ENCODE results near the gene ATRAID.

ATRAID gene

DNA sequence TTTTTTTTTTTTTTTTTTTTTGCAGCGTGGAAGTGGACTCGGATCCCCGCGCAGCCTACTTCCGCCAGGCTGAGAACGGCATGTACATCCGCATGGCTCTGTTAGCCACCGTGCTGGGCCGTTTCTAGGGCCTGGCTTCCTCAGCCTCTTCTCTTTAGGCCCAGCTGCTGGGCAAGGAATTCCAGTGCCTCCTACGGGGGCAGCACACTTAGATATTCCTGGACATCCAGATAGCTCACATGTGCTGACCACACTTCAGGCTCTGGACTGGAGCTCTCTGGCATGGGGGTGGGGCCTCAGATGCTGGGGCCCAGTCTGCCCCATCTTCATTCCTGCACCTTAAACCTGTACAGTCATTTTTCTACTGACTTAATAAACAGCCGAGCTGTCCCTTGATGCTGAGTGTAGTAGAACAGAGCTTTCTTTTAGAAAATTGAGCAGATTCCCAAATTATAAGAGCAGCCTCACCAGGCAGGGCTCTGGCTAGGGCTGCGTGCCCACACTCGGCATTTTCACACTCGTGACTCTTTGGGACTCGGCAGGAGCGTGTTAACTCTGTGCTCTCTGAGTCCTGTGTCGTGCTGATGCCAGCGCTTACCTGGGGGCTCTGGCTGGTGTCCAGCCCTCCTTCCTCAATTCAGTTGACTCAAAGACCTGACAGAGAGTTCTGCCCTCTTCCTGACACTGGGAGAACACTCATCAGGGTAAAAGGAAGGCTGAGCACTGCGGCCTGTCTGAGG lies 31.7 kb downstream of the ATRAID start:
- H3K4me3 ChIP-seq (ENCODE audit: low read depth, low read length), result no peak overlapping the region
- H3K36me3 ChIP-seq, result peaks cover 63% of the 10 kb centered on the region
- no peak for DNase-seq
- H3K9me3 ChIP-seq, result no peaks in the 10 kb centered on the region
- H3K4me1 ChIP-seq, result no peaks in the 10 kb centered on the region
- no peaks in the 10 kb centered on the region for H3K27me3 ChIP-seq
- TF ChIP-seq CTCF (IDR thresholded peaks at IDR 0.05; ENCODE audit: low read depth, low read length), result no peak

- Histone ChIP-seq H3K36me3 (peaks cover 47% of the 10 kb centered on the region), H3K27me3 (no peaks in the 10 kb centered on the region), H3K4me3 (ENCODE audit: low read depth, low read length) (no peak overlapping the region), H3K9me3 (no peaks in the 10 kb centered on the region), H3K4me1 (no peaks in the 10 kb centered on the region)
- no peak for TF ChIP-seq CTCF (IDR thresholded peaks at IDR 0.05; ENCODE audit: low read depth, low read length)
- no peak for DNase-seq
Observed at GRCh38 chr2:27245116-27245515, 33.3 kb downstream of the ATRAID start.

DNA sequence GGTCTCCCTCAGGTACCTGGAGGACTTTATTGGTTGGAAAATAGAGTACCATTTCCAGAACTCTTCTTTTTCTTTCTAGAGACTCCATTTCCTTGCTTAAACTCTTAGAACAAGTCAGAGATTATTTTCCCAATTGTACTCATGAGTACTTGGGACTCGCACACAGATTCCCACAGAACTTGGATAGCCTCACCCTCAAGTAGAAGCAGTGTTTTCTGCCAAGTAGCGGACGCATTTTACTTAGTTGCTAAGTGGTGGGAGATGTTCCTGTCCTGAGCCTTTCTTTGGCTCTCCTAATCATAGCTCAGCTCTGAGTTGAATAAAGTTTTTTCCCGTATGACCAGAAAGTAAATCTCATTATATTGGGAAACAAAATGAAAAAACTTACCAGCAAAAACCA lies 33.8 kb downstream of the ATRAID start:
- H3K9me3 ChIP-seq, result no peaks in the 10 kb centered on the region
- H3K36me3 ChIP-seq, result peaks cover 42% of the 10 kb centered on the region
- H3K27me3 ChIP-seq, result no peaks in the 10 kb centered on the region
- no peaks in the 10 kb centered on the region for H3K4me1 ChIP-seq
- no peak for TF ChIP-seq CTCF (IDR thresholded peaks at IDR 0.05; ENCODE audit: low read depth, low read length)
- no peak overlapping the region for H3K4me3 ChIP-seq (ENCODE audit: low read depth, low read length)
- no peak for DNase-seq

- TF ChIP-seq CTCF (IDR thresholded peaks at IDR 0.05; ENCODE audit: low read depth, low read length), result no peak
- H3K36me3 ChIP-seq, result peaks cover 19% of the 10 kb centered on the region
- no peaks in the 10 kb centered on the region for H3K9me3 ChIP-seq
- no peak overlapping the region for H3K4me3 ChIP-seq (ENCODE audit: low read depth, low read length)
- DNase-seq, result no peak
- no peaks in the 10 kb centered on the region for H3K4me1 ChIP-seq
- H3K27me3 ChIP-seq, result no peaks in the 10 kb centered on the region
Observed at GRCh38 chr2:27247893-27248292, 36.1 kb downstream of the ATRAID start.

DNA sequence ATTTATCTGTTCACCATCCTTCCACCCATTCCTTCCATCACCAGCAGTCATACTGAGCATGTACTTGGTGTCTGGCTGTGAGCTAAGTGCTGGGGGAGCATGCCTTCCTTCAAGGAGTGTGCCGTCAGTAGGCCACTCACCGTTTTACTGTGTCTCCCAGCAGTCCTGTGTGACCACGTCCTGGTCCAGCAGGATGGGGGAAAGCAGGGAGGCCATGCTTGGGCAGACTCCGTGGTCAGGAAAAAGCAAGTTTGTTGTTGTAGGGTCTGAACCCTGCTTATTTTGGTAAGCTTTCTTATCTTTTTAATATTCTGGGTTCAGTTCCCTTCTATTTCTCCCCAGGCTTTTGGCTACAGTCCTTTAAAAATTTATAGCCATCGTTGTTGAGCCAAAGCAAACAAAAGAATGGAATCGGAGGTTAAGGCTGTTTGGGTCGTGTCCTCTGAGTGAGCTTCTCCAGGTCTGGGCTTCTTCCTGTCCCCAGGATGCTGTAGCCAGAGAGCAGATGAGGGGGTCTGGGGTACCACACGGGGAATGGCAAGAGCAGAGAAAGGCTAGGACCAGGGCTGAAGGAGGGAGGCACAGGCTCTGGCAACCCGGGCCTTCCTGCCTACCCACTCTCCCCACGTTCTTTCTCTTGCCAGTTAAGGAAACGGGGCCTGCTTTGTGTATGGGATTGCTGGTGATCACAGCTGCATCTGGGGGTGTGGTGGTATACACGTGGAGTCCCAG lies 37.5 kb downstream of the ATRAID start:
- Histone ChIP-seq H3K4me1 (no peaks in the 10 kb centered on the region), H3K9me3 (no peaks in the 10 kb centered on the region), H3K4me3 (ENCODE audit: low read depth, low read length) (no peak overlapping the region), H3K36me3 (peaks cover 5% of the 10 kb centered on the region), H3K27me3 (no peaks in the 10 kb centered on the region)
- no peak for TF ChIP-seq CTCF (IDR thresholded peaks at IDR 0.05; ENCODE audit: low read depth, low read length)
- DNase-seq, result no peak

Measured in BE2C (cell line).